ENCODE data around the gene SKP1. TPM values are rescaled to one million over a fixed set of nuclear protein-coding genes. Genes with fewer than 3 reads are reported as not detected.

The SKP1 gene
- total and polyA plus RNA-seq, 10 of the 15 experiments (the other 5 are each of a cell fraction or from before 2014, with no cell fraction given), result 100 to 1,686 (median 519) TPM

GRCh38 chr5:134176511-134177368, at the start of gene SKP1 (continued):
- peak; percentile 26 for TF ChIP-seq MEF2B (IDR thresholded peaks at IDR 0.05; ENCODE audit: partially characterized antibody, poor library complexity, severe bottlenecking)
- no peak for TF ChIP-seq E2F8 (IDR thresholded peaks at IDR 0.05; ENCODE audit: low read depth, partially characterized antibody)
- peak; percentile 82; the same call in 1 of the 2 replicates for TF ChIP-seq RB1 (IDR thresholded peaks at IDR 0.05; ENCODE audit: borderline replicate concordance)
- TF ChIP-seq CBFB (IDR thresholded peaks at IDR 0.05; ENCODE audit: low read depth), result peak; percentile 97
- no peak for TF ChIP-seq STAT1 (conservative IDR thresholded peaks at IDR 0.05)
- no peak for TF ChIP-seq IRF4 (IDR thresholded peaks at IDR 0.05; ENCODE audit: low read depth, low read length)
- peak; percentile 70 for TF ChIP-seq CREM (IDR thresholded peaks at IDR 0.05; ENCODE audit: low read depth)
- TF ChIP-seq ZBTB4 (CRISPR knock-in tag; IDR thresholded peaks at IDR 0.05), result no peak
- TF ChIP-seq ZNF687 (IDR thresholded peaks at IDR 0.05), result peak; percentile 94
- TF ChIP-seq TCF3 (IDR thresholded peaks at IDR 0.05; ENCODE audit: borderline replicate concordance, insufficient read depth, low read depth, low read length), result peak; percentile 92
- no peak for TF ChIP-seq USF1 (IDR thresholded peaks at IDR 0.05; ENCODE audit: borderline replicate concordance, extremely low read length, insufficient read depth, low read depth, low read length)
- peak; percentile 98 for TF ChIP-seq POLR2AphosphoS2 (IDR thresholded peaks at IDR 0.05; ENCODE audit: low read depth, low read length)
- peak; percentile 75 for TF ChIP-seq IKZF1 (conservative IDR thresholded peaks at IDR 0.05)
- TF ChIP-seq ATF3 (IDR thresholded peaks at IDR 0.05; ENCODE audit: borderline replicate concordance, extremely low read depth, low read depth, low read length), result no peak

Measured in GM12878 (cell line).